A673 (cell line): ENCODE results near the gene KRT6C.

ENCODE experiments used
- EZH2 ChIP-seq: fragments of 200-600 bp; sonication (generic); IDR thresholded peaks from 2 replicates; pipeline ENCODE4 v1.6.1; 2017; ENCODE audit warnings: borderline replicate concordance, low read depth, mild to moderate bottlenecking, mixed read lengths, antibody characterized with exemption, low read length; ENCODE audit not compliant: poor library complexity, severe bottlenecking
- TF ChIP-seq, protein P1 (sequence below): fragments of 300-800, 200-600 bp; sonication (generic); conservative IDR thresholded peaks from 2 replicates; pipeline ENCODE4 v1.5.1; 2017; ENCODE audit warnings: low read depth, mild to moderate bottlenecking, antibody characterized with exemption, low read length, moderate library complexity, mixed read lengths

DNA sequence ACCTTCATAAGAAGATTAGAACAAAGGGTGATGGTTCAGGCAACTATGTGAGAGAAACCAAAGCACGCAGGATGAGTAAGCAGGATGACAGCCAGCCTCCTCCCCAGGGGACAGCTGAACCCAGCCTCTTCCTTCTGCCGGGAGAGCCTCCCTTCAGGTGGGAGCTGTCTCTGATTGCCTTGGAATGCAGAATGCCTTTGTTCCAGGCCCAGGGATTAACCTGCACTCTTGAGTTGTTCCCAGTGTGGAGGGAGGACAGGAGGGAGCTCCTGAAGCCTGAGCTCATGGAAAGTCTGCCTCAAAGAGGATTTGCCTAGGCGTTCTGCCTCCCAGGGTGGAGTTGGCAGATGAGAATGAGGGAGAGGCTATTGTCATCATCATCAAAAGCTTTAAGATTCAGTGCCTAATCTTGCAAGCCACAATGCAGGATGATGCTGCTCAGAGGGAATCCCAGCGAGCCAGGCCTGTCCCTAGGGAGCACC lies 23.0 kb upstream of the KRT6C start:
- TF ChIP-seq, protein P1, sequence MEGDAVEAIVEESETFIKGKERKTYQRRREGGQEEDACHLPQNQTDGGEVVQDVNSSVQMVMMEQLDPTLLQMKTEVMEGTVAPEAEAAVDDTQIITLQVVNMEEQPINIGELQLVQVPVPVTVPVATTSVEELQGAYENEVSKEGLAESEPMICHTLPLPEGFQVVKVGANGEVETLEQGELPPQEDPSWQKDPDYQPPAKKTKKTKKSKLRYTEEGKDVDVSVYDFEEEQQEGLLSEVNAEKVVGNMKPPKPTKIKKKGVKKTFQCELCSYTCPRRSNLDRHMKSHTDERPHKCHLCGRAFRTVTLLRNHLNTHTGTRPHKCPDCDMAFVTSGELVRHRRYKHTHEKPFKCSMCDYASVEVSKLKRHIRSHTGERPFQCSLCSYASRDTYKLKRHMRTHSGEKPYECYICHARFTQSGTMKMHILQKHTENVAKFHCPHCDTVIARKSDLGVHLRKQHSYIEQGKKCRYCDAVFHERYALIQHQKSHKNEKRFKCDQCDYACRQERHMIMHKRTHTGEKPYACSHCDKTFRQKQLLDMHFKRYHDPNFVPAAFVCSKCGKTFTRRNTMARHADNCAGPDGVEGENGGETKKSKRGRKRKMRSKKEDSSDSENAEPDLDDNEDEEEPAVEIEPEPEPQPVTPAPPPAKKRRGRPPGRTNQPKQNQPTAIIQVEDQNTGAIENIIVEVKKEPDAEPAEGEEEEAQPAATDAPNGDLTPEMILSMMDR, result no peak
- no peak for TF ChIP-seq EZH2
